Ovary (tissue), 3 donors: ENCODE measurements around the gene AHRR.

Experiments
- EP300 ChIP-seq: sonication (generic); formaldehyde crosslinking; IDR thresholded peaks from one replicate; pipeline ENCODE4 v1.6.1; 2017; ENCODE audit warnings: antibody characterized with exemption
- POLR2A ChIP-seq: fragments of 450-650 bp; IDR thresholded peaks from one replicate; pipeline ENCODE4 v1.6.1; 2017; ENCODE audit warnings: antibody characterized with exemption, mild to moderate bottlenecking, moderate library complexity
- TF ChIP-seq, protein P1 (sequence below), 3 donors: fragments of 450-650 bp in 2 of 3; fragments of 200-600 bp in 1 of 3; IDR thresholded peaks; one replicate each; pipeline versions ENCODE4 v1.5.1 to v1.8.0; 2016 to 2022; ENCODE audit warnings: antibody characterized with exemption in 3 of 3, mild to moderate bottlenecking in 1 of 3
- donor health status: DM: no; HTN: no; CAD: no.

DNA sequence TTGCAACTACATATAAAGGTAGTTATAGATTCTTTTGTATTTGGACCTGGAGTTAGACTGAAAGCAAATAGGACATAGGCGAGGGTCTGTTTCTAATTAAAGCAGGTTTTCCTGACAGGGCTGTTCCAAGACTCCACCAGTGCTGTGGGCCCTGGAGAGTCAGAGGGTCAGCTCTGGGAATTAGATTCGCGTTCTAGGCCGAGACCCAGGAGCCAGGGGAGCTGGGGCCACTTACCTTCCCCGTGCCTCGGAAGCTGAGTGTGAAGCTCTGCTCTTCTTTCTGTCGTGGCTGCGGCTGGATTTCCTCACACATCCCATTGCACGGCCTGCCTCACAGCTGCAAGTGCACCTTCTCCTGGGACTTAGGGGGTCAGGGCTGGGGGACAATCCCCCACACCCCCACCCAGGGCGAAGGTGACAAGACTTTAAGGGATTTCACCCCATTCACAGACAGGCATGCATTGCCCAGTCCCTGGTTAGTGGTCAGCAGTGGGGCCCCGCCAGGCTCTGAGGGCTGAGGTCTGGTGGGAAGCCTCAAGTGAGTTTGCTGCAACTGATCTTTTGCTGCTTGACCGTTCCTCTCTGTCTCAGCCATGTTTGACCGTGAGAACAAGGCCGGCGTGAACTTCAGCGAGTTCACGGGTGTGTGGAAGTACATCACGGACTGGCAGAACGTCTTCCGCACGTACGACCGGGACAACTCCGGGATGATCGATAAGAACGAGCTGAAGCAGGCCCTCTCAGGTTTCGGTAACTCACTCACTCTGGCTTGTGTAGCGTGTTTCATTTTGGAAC, 15.3 kb upstream of the AHRR start:
- TF ChIP-seq, protein P1, sequence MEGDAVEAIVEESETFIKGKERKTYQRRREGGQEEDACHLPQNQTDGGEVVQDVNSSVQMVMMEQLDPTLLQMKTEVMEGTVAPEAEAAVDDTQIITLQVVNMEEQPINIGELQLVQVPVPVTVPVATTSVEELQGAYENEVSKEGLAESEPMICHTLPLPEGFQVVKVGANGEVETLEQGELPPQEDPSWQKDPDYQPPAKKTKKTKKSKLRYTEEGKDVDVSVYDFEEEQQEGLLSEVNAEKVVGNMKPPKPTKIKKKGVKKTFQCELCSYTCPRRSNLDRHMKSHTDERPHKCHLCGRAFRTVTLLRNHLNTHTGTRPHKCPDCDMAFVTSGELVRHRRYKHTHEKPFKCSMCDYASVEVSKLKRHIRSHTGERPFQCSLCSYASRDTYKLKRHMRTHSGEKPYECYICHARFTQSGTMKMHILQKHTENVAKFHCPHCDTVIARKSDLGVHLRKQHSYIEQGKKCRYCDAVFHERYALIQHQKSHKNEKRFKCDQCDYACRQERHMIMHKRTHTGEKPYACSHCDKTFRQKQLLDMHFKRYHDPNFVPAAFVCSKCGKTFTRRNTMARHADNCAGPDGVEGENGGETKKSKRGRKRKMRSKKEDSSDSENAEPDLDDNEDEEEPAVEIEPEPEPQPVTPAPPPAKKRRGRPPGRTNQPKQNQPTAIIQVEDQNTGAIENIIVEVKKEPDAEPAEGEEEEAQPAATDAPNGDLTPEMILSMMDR (IDR thresholded peaks at IDR 0.05): no peak
- TF ChIP-seq EP300 (no peak), POLR2A (no peak)
